Mucosa of descending colon (tissue), 3 donors: Measurements from ENCODE around the gene KNSTRN. TPM values are rescaled to one million over a fixed set of nuclear protein-coding genes. Genes with fewer than 3 reads are reported as not detected.

Experiments used
- ATAC-seq: fragments of 200-7000 bp; cut with Tn5 transposase; one replicate; pipeline ENCODE4 v1.9.1; 2020; ENCODE audit warnings: mild to moderate bottlenecking, moderate library complexity
- DNase-seq, 3 donors: peaks; one replicate each; pipeline ENCODE4 v3.0.0-alpha.2; 2020
- H3K36me3 ChIP-seq: fragments of 200-600 bp; one replicate; pipeline ENCODE4 v1.8.0; 2021; ENCODE audit warnings: low read depth, mild to moderate bottlenecking
- H3K4me1 ChIP-seq: fragments of 200-600 bp; one replicate; pipeline ENCODE4 v1.8.0; 2021; ENCODE audit warnings: low read depth, mild to moderate bottlenecking
- H3K4me3 ChIP-seq: fragments of 200-600 bp; one replicate; pipeline ENCODE4 v1.8.0; 2021; ENCODE audit warnings: mild to moderate bottlenecking
- H3K9me3 ChIP-seq: fragments of 200-600 bp; one replicate; pipeline ENCODE4 v1.8.0; 2021; ENCODE audit warnings: mild to moderate bottlenecking
- intact Hi-C, 2 donors: fragments of 100-400 bp; cut with DNase I in 1 of 2; cut with micrococcal nuclease in 1 of 2; formaldehyde crosslinking; loops; one replicate each; pipeline versions ENCODE4 v1.11.0 to v1.11.1; 2022; cut with DNase I, micrococcal nuclease
- total RNA-seq, 3 donors: library from RNA; stranded (reverse); fragmentation: NEBNext Ultra II Directional in 2 of 3; extraction: Animal tissue kit (Norgen Biotek cat#: 25700) in 2 of 3; gene quantifications; one replicate each; pipeline versions ENCODE4 v1.2.1 to v1.2.4, GENCODE V29; 2021 to 2023
- TF ChIP-seq, protein P1 (sequence below): fragments of 200-600 bp; IDR thresholded peaks from one replicate; pipeline ENCODE4 v1.8.0; 2022; ENCODE audit warnings: antibody characterized with exemption, mild to moderate bottlenecking
- donor health status: DM: no; HTN: no; CAD: no; lungs with moderate emphysema.
- donor health status: DM: no; HTN: no; CAD: no.
- donor health status: DM: no; HTN: yes; CAD: no.

Gene KNSTRN
- total RNA-seq, 3 donors from 2014 or later, result 9.4 to 16.4 (median 10.5) TPM

DNA sequence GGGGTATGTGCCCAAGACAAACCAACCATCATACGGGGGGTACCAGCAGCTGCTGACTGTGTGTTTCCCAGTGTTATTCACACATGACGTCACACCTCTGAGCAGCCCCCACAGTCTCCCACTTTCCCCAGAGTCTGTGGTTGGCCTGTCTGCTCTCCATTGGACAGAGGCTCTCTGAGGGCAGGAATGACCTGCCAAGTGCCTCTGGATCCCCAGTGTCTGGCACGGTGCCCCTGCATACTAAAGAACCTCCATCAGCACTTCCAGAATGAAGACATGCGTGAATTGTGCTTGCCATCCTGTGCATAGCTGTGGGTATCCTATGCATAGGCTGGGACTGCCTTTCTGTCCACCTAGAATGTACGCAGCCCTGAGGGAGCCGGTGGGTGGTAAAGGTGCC lies 38.3 kb upstream of the KNSTRN start:
- Histone ChIP-seq H3K36me3 (no peaks in the 10 kb centered on the region), H3K9me3 (no peaks in the 10 kb centered on the region), H3K4me1 (peaks cover 82% of the 10 kb centered on the region), H3K4me3 (no peak overlapping the region)
- TF ChIP-seq, protein P1, sequence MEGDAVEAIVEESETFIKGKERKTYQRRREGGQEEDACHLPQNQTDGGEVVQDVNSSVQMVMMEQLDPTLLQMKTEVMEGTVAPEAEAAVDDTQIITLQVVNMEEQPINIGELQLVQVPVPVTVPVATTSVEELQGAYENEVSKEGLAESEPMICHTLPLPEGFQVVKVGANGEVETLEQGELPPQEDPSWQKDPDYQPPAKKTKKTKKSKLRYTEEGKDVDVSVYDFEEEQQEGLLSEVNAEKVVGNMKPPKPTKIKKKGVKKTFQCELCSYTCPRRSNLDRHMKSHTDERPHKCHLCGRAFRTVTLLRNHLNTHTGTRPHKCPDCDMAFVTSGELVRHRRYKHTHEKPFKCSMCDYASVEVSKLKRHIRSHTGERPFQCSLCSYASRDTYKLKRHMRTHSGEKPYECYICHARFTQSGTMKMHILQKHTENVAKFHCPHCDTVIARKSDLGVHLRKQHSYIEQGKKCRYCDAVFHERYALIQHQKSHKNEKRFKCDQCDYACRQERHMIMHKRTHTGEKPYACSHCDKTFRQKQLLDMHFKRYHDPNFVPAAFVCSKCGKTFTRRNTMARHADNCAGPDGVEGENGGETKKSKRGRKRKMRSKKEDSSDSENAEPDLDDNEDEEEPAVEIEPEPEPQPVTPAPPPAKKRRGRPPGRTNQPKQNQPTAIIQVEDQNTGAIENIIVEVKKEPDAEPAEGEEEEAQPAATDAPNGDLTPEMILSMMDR, result no peak
- DNase-seq, result no peak
- intact Hi-C loops, result no loop called here
- ATAC-seq, result no peak

DNA sequence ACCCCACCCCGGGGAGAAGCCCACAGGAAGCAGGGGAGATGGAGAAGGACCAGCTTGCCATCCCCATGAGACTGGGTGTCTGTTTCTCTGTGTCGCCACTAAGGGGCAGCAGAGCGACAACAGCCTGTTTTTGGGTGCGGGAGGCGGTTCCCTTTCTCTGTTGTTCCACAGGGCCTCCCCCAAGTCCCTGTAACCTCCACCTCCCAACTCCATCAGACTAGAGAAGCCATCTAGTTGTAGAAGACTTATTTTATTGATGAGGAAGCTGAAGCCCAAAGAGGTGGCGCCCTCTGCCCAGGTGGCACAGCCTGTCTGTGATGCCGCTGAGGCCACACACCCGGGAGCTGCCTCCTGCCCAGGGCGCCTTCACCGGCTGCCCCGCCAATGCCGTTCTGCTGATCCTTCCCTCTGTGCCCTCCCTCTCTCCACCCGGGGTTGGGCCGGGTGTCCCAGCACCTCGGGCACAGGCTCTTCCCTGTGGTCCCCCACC lies 37.8 kb upstream of the KNSTRN start:
- ATAC-seq (peak; percentile 39), DNase-seq (peak; percentile 78 to 85 (median 79))
- Histone ChIP-seq H3K9me3 (no peaks in the 10 kb centered on the region), H3K4me1 (peaks cover 78% of the 10 kb centered on the region), H3K36me3 (no peaks in the 10 kb centered on the region), H3K4me3 (no peak overlapping the region)
- intact Hi-C loops, result no loop called here
- TF ChIP-seq, protein P1, result peak; percentile 67

DNA sequence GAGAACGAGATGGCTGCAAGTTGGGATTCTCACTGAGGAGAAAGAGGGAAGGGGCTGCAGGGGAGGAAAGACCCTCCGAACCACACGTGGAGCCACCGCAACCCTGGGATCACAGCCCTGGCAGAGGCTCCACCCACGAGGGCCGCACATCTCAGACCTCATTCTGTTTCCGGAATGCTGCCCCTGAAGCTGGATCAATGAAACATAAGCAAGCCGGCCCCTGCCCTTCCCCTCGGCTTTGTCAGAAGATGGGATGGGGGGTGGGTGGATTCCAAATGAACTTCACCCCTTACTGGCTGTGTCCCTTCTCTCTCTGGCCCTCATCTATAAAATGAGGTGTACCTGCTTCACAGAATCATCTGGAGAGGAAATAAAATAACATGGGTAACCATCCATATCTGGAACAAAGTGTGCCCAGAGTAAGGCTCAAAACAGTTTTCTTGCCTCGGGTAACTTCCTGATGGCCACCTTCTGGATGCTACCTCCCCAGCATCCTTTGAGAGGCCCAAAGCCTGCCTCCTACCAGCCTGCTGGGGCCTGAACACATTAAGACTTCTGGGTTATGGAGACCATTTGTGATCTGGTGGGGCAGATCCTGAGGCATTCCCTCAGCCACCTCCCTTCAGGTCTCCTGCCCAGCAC lies 37.2 kb upstream of the KNSTRN start:
- intact Hi-C loops, result no loop called here
- DNase-seq, result peak in 1 of 3 donors; percentile 54
- Histone ChIP-seq H3K4me1 (peaks cover 72% of the 10 kb centered on the region), H3K4me3 (no peak overlapping the region), H3K36me3 (no peaks in the 10 kb centered on the region), H3K9me3 (no peaks in the 10 kb centered on the region)
- TF ChIP-seq, protein P1, result no peak
- no peak for ATAC-seq

DNA sequence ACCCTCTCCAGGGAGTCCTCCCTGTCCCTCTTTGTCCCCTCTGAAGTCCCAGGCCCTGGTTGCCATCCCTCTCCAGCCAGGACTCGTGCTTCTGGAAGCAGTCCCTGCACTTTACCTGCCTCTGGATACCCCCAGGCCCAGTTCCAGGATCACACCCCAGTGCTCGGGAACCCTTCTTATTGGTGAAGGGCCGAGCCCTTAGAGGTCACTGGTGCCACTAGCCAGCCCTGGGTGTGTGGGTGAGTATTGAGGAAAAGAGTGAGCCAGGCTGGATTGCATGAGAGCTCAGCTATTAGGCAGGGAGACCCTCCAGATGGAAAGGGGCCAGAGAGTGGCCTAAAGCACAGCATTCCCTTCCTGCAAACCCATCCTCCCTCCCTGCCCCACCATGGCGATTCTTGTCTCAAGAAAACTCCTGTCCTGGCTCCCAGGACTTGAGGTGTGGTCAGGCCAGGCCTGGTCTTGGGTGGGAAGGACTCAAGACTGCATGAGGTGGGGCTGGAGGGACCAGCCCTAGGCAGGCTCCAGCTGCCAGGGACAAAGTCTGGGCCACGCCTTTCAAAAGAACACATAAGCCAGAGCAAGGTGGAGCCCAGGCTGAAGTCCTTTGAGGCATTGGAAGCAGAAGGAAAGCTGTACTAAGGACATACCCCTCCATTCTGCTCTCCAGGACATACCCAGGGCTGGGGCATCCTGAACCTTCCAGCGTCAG lies 36.5 kb upstream of the KNSTRN start:
- H3K9me3 ChIP-seq, result no peaks in the 10 kb centered on the region
- DNase-seq, result peak; percentile 86 to 91 (median 88)
- no peaks in the 10 kb centered on the region for H3K36me3 ChIP-seq
- intact Hi-C loops, result no loop called here
- peaks cover 65% of the 10 kb centered on the region for H3K4me1 ChIP-seq
- peak; percentile 58 for ATAC-seq
- TF ChIP-seq, protein P1, result no peak
- no peak overlapping the region for H3K4me3 ChIP-seq

DNA sequence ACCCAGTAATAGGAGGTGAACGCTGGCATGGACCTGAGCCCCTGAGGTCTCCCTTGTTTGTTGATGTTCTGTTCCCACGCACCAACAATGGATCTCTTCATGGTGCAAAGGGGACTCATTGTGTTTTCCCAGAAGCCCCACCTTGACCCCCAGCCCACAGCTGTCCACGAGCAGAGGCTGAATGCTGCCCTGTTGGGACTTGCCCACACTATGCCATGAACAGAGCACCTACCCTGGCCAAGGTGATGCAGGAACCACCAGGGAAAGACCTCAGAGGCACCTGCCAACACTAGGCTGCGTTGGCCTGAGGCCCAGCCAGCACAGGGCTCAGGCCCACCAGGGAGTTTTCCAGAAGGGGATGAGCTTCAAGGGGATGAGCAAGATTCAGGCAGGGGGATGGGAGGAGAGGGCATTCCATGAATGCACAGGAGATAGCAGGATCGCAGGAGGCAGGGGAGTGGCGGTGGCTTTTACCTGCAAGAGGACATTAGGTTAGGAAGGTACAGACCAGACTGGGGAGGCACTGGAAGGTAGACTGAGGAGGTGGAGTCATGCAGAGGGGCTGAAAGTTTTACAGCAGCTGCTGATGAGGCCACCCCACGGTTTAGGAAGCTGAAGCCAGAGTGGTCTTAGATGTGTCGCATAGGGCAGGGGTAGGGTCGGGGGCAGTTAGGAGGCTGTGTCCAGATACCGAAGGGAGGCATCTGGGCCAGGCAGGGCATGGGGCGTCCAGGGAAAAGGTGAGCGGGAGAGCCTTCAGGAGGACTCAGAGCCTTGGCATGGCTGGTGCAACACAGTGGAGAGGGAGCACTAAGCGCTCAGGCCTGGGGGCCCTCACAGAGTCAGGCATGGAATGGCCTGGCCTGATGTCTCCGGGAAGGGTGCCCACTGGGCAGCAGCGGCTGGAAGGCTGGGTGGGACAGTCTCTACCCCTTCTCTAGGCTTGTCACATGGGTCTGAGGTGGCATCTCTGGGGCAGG lies 35.7 kb upstream of the KNSTRN start:
- no peak for ATAC-seq
- H3K9me3 ChIP-seq, result no peaks in the 10 kb centered on the region
- peak in 1 of 3 donors; percentile 44 for DNase-seq
- TF ChIP-seq, protein P1, result no peak
- peaks cover 56% of the 10 kb centered on the region for H3K4me1 ChIP-seq
- intact Hi-C loops, result no loop called here
- no peaks in the 10 kb centered on the region for H3K36me3 ChIP-seq
- no peak overlapping the region for H3K4me3 ChIP-seq
